Midbrain (tissue), 1 donor: ENCODE measurements around the gene KLHDC8B.
"Not testable (repeated sequence)": the region's sequence is repeated elsewhere in the genome, so short reads cannot be mapped to it uniquely, and the experiment has no call there.

Experiments used
- DNase-seq: peaks from one replicate; lab custom pipeline; 2025; lab: John Stamatoyannopoulos, UW

KLHDC8B gene

GRCh38 chr3:49183873-49184272, 12.5 kb downstream of the KLHDC8B start:
- no peak for DNase-seq

- DNase-seq, result no peak
These were observed 20.3 kb downstream of the KLHDC8B start for GRCh38 chr3:49191741-49192140.

GRCh38 chr3:49198161-49198560, 26.8 kb downstream of the KLHDC8B start:
- no peak for DNase-seq

- no peak for DNase-seq
These were observed 27.3 kb downstream of the KLHDC8B start for GRCh38 chr3:49198611-49199230.

DNA sequence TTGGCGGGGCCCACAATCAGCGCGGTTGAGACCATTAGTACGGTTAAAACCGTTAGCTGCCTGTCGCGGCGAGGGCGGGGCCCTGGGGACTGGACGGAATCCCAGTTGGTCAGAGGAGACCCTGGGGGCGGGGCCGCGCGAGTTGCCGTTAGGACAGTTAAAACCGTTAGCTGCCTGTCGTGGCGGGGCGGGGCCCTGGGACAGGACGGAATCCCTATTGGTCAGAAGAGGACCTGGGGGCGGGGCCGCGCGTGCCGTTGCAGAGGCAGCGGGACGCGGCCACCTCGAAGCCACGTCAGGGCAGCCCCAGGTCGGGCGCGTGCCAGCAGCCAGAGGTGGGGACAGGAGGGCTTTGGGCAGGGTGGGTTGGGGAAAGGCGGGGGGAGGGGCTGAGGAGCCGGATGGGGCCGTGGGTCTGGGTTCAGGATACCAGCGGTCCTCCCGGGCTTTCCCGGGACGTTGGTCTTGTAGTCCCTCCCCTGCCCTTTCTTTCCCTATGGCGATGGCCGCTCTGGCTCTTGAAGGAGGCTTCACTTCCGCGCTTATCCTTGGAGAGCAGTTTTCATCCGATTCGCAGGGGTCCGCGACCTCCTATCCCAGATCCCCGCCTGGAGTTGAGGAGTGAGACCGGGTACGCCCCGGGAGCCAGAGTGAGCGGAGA, 28.0 kb downstream of the KLHDC8B start:
- DNase-seq, result peak; percentile 57

GRCh38 chr3:49199900-49200281, 28.5 kb downstream of the KLHDC8B start:
- no peak for DNase-seq

- DNase-seq, result no peak
These were observed 42.1 kb downstream of the KLHDC8B start for GRCh38 chr3:49213541-49213943.

GRCh38 chr3:49213998-49214397, 42.6 kb downstream of the KLHDC8B start:
- no peak for DNase-seq

DNA sequence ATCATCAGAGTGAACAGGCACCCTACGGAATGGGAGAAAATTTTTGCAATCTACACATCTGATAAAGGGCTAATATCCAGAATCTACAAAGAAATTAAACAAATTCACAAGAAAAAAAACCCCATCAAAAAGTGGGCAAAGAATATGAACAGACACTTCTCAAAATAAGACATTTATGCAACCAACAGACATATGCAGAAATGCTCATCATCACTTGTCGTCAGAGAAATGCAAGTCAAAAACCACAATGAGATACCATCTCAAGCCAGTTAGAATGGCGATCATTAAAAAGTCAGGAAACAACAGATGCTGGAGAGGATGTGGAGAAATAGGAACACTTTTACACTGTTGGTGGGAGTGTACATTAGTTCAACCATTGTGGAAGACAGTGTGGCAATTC, 45.3 kb downstream of the KLHDC8B start:
- DNase-seq, result not testable (repeated sequence)

DNA sequence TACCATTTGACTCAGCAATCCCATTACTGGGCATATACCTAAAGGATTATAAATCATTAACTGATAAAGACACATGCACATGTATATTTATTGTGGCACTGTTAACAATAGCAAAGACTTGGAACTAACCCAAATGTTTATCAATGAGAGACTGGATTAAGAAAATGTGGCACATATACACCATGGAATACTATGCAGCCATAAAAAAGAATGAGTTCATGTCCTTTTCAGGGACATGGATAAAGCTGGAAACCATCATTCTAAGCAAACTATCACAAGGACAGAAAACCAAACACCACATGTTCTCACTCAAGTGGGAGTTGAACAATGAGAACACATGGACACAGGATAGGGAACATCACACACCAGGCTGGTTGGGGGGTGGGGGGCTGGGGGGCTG, 45.7 kb downstream of the KLHDC8B start:
- DNase-seq, result not testable (repeated sequence)

- DNase-seq, result peak; percentile 12
These were observed 46.5 kb downstream of the KLHDC8B start for GRCh38 chr3:49217688-49218470.

GRCh38 chr3:49218471-49218989, 47.1 kb downstream of the KLHDC8B start:
- DNase-seq, result not testable (repeated sequence)

- DNase-seq, result no peak
These were observed 47.7 kb downstream of the KLHDC8B start for GRCh38 chr3:49219132-49219531.

GRCh38 chr3:49220985-49221563, 49.7 kb downstream of the KLHDC8B start:
- DNase-seq, result not testable (repeated sequence)

DNA sequence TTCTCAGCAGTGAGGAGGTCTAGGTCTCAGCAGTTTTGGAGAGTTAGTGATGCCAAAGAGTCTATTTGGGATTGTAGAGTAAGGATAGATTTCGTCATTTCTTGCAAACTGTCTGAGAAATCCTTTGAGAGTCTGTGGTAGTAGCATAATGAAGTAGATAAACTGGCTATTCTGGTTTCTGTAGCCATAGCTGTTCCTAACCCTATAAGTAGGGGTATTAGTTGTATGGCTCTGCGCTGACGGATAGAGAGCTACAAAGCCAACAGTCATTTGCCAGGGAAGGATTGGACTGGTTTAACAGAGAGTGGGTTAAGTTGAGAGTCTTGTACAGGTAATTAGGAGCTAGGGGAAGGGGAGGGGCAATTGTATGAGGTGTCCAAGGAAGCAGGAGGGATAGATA, 50.6 kb downstream of the KLHDC8B start:
- no peak for DNase-seq
